NOMO-1 treated with DMSO at 0.1 percent for 48 hours (cell line): ENCODE data around the gene DBNDD1.
"Not testable (repeated sequence)": the region's sequence is repeated elsewhere in the genome, so short reads cannot be mapped to it uniquely, and the experiment has no call there.

Experiments used
- DNase-seq: peaks from one replicate; lab custom pipeline; 2025; ENCODE audit not compliant: unreplicated experiment; lab: John Stamatoyannopoulos, UW

DBNDD1 gene

GRCh38 chr16:90012991-90013745 is 6.1 kb downstream of the DBNDD1 start:
- no peak for DNase-seq

- DNase-seq: no peak
Observed at GRCh38 chr16:90011908-90012501, 7.3 kb downstream of the DBNDD1 start.

GRCh38 chr16:90011508-90011819 is 7.8 kb downstream of the DBNDD1 start:
- DNase-seq: no peak

GRCh38 chr16:90010676-90011507 is 8.4 kb downstream of the DBNDD1 start:
- no peak for DNase-seq

GRCh38 chr16:90009172-90009899 is 9.9 kb downstream of the DBNDD1 start:
- no peak for DNase-seq

- no peak for DNase-seq
Observed at GRCh38 chr16:90008708-90009145, 10.5 kb downstream of the DBNDD1 start.

- not testable (repeated sequence) for DNase-seq
Observed at GRCh38 chr16:90007635-90008234, 11.5 kb downstream of the DBNDD1 start.

GRCh38 chr16:90007015-90007414 is 12.2 kb downstream of the DBNDD1 start:
- no peak for DNase-seq

GRCh38 chr16:90005956-90006663 is 13.1 kb downstream of the DBNDD1 start:
- DNase-seq: no peak

- DNase-seq: no peak
Observed at GRCh38 chr16:90004577-90004976, 14.7 kb downstream of the DBNDD1 start.

- DNase-seq: no peak
Observed at GRCh38 chr16:90002759-90003158, 16.5 kb downstream of the DBNDD1 start.

GRCh38 chr16:90001761-90002503 is 17.3 kb downstream of the DBNDD1 start:
- DNase-seq: no peak

- no peak for DNase-seq
Observed at GRCh38 chr16:90000733-90001427, 18.4 kb downstream of the DBNDD1 start.

GRCh38 chr16:89999831-90000574 is 19.3 kb downstream of the DBNDD1 start:
- no peak for DNase-seq

- DNase-seq: no peak
Observed at GRCh38 chr16:89996178-89996489, 23.1 kb downstream of the DBNDD1 start.

GRCh38 chr16:89995475-89996177 is 23.6 kb downstream of the DBNDD1 start:
- DNase-seq: peak; percentile 34

- DNase-seq: peak; percentile 12
Observed at GRCh38 chr16:89994721-89995474, 24.4 kb downstream of the DBNDD1 start.
